UCSD-AML1 (cell line): ENCODE measurements around the gene ZSCAN12.
"Not testable (repeated sequence)": the region's sequence is repeated elsewhere in the genome, so short reads cannot be mapped to it uniquely, and the experiment has no call there.

Source experiments
- DNase-seq: peaks from one replicate; lab custom pipeline; 2025; ENCODE audit not compliant: unreplicated experiment; lab: John Stamatoyannopoulos, UW

ZSCAN12 gene

GRCh38 chr6:28399350-28400121 is at the start of gene ZSCAN12:
Gene ZSCAN12, minus strand, starts transcription at chr6:28399747. Its CDS starts 1,342 bp downstream, at chr6:28398405.
- peak; percentile 62 for DNase-seq

DNA sequence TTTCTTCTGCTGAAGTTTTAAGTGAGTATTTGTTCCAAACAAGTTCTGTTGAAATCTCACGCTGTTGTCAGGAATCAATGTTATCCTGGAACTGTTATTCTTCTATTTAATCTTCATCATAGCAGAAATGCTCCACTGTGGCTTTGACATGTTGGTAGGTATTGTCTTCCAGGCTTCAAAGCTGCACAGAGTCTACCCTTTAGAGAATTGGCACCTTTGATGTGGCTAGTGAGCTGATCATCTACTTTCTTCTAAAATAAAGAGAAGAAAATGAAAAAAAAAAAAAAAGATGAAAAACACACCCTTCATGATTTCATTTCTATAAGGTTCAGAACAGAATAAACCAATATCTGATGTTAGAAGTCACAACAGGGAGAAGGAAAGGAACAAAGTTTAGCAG is 49.5 kb upstream of the ZSCAN12 start:
- no peak for DNase-seq

GRCh38 chr6:28447512-28447906 is 48.0 kb upstream of the ZSCAN12 start:
- DNase-seq: not testable (repeated sequence)

DNA sequence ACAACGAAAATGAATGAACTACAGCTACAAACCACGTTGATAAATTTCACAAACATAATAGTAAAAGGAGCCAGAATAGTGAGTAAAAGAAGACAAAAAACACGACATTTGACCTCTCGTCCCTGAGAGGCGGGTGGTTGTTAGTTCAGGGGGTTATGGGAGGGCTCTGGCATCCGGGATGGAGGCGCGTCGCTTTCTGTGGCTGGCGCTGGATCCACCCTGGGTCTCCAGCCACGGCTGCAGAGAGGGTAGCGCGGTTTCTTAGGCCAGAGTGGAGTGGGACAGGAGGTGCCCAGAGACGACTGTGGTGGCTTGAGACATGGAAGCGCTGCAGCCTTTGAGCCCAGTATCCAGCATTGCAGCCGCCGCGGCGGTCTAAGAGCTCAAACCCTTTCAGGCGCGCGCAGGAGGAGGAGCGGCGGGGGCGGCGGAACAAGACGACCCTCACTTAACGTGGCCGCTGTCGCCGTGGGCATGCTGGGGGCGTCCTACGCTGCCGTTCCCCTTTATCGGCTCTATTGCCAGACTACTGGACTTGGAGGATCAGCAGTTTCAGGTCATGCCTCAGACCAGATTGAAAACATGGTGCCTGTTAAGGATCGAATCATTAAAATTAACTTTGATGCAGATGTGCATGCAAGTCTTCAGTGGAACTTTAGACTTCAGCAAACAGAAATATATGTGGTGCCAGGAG is 47.4 kb upstream of the ZSCAN12 start:
- no peak for DNase-seq

GRCh38 chr6:28444759-28445158 is 45.2 kb upstream of the ZSCAN12 start:
- DNase-seq: not testable (repeated sequence)

- DNase-seq: peak; percentile 18
Observed at GRCh38 chr6:28443112-28443773, 43.7 kb upstream of the ZSCAN12 start, which contains the start of gene ZSCAN23. Gene ZSCAN23, minus strand, starts transcription at chr6:28443491. Its CDS starts 7,225 bp downstream, at chr6:28436266.

DNA sequence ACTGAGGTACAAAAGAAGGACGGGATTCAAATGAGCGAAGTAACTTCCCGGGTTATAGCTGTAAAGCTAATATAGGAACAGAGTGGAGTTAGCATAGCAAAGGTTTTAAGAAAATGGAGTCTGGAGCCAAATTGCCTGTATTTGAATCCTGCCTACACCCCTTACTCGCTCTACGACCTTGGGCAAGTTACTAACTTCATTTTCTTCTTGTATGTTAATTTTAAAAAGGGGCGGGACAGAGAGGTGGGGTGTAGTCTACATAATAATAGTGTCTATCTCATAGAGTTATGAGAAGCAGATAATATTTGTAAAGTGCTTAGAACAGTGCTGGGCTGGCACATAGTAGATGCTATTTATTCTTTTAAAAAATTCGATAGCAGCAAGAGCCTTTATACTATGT is 43.0 kb upstream of the ZSCAN12 start:
- DNase-seq: no peak

DNA sequence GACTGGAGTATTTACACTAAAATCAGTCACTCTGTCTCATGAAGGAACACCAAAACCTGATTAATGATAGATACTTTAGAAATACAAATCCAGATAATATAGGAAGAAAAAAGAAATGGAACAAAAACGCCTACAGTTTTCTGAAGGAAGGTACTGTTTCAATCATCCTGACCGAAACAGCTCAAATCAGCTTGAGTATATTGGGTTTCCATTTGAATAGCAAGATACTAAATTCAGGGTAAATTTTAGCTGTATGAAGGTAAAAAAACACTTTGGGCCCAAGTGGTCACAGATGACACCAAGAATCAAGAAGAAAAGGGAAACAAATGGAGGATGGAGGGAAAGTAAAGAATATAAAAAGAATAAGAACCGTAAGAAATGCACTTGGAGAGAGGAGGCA is 36.9 kb upstream of the ZSCAN12 start:
- DNase-seq: no peak

GRCh38 chr6:28433119-28433518 is 33.6 kb upstream of the ZSCAN12 start:
- no peak for DNase-seq

DNA sequence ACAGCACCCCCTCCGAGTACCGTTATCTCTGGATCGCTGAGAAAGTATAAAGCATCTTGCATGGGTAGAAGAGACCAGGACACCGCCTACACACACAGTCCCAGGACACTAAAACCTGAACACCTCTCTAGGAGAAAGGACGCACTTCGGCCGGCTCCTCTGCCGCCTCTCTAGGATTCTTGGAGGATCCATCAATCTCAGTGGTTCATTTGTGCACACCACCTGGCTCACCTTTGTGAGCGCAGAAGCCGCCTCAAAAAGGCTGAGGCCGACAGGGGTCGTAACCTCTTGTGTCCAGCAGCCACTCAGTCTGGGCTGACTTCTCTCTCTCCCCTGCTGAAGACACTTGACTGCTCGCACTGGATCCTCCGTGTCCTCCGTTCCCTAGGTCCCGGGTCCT is 30.2 kb upstream of the ZSCAN12 start:
- no peak for DNase-seq

- no peak for DNase-seq
Observed at GRCh38 chr6:28425944-28426541, 26.5 kb upstream of the ZSCAN12 start.

DNA sequence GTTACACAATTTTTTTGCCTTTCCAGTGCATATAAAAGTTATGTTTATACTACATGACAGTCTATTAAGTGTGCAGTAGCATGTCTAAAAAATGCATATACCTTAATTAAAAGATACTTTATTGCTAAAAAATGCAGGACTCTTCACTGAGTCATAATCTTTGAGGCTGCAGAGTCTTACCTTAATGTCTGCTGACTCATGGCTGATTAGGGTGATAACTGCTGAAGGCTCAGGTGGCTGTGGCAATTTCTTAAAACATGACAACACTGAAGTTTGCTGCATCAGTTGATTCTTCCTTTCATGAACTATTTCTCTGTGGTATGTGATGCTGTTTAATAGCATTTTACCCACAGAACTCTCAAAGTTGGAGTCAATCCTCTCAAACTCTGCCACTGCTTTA is 24.6 kb upstream of the ZSCAN12 start:
- no peak for DNase-seq

DNA sequence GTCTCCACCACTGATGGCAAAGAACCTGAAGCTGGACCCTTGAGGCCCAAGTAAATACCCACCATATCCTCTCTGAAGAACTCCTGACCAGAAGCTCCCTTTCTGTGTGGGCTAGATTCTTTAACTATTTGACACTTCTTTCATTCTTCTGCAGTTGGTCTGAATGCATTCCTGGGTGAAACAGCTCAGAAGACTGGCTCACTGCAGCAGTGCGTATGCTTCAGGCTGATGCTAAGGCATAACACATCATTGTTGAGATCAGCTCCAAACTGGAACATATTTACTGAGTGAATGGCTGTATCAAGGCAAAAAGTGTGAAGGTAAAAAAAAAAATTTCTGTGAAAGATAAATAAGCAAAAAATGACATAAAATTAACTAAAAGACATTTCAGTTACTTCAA is 24.0 kb upstream of the ZSCAN12 start:
- no peak for DNase-seq

DNA sequence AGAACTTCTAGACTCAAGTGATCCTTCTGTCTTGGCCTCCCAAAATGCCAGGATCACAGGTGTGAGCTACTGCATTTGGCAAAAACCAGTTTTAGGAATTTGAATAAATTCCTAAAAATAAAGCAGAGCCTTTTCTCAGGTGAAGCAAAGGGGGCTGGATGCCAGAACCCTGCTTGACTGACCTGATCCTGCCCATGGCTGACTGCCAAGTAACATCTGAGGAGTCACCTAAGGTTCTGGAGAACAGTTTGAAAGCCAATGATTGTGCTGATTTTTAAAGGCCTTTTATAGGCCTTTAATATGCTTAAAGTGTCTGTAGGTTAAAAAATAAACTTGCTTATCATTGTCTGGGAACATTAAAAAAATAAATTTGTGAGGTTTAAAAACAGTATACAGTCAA is 14.1 kb upstream of the ZSCAN12 start:
- DNase-seq: no peak

DNA sequence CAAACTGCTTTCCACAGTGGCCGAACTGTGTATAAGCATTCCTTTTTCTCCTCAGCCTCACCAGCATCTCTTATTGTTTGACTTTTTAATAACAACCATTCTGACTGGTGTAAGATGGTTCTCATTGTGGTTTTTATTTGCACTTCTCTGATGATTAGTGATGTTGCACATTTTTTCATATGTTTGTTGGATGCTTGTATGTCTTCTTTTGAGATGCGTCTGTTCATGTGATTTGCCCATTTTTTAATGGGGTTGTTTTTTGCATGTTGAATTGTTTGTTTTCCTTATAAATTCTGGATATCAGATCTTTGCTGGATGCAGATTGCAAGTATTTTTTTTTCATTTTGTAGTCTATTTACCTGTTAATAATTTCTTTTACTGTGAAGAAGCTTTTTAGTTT is 11.2 kb upstream of the ZSCAN12 start:
- no peak for DNase-seq

- no peak for DNase-seq
Observed at GRCh38 chr6:28408076-28408802, 8.7 kb upstream of the ZSCAN12 start.

GRCh38 chr6:28407401-28407800 is 7.9 kb upstream of the ZSCAN12 start:
- no peak for DNase-seq

DNA sequence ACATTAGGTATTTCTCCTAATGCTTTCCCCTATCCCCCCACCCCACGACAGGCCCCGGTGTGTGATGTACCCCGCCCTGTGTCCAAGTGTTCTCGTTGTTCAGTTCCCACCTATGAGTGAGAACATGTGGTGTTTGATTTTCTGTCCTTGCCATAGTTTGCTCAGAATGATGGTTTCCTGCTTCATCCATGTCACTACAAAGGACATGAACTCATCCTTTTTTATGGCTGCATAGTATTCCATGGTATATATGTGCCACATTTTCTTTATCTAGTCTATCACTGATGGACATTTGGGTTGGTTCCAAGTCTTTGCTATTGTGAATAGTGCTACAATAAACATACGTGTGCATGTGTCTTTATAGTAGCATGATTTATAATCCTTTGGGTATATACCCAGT is 4.4 kb upstream of the ZSCAN12 start:
- not testable (repeated sequence) for DNase-seq

DNA sequence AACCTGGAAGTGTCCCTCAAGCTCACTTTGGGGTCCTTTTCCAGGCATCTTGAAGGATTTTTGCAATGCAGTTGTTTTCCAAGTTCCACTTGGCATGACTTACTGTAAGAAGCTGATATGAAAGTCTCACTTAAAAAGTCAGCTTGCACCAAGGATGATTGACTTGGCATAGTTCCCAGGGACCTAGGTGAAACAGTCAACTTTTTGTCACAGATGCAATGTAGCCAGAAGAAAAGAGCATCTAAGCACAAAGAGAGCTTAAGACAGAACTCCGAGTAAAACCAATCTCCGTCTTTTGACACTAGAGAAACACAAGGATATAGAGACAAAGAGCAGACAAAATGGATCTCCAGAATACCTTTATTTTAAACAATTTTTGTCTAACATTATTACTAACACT is 2.6 kb upstream of the ZSCAN12 start:
- DNase-seq: no peak

DNA sequence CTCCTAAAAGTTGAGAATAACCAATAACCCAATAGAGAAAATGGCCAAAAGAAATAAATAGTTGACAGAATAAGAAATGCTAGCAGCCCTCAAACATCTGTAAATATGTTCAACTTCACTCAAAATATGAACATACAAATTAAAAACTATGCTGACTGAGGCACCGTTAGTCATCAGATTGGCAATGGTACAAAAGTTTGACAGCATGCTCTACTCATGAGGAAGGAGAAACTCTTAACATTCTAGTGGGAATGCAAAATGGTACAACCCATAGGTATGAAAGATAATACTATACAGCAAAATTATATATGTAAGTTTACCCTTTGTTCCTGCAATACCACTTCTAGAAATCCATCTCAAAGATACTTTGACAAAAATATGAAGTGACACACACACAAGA is 1.6 kb upstream of the ZSCAN12 start:
- no peak for DNase-seq

DNA sequence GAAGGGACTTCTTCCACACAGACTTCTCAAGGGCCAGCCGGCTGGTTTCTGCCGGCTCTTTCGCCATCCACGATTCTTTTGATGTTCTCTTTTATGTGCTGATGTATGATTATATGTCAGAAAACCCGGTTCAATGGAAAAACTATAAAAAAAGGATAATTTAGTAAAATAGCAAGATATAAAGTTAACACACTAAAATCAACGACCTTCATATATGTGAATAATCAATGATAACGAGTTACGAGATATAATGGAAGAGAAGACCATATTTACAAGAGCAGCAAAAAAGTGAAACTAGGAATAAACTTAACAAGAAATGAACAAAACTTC is 540 bp upstream of the ZSCAN12 start:
- no peak for DNase-seq
